Esophagus squamous epithelium (tissue), 5 donors: Measurements from ENCODE around the gene PRDM11. TPM values are rescaled to one million over a fixed set of nuclear protein-coding genes. Genes with fewer than 3 reads are reported as not detected.

Source experiments
- DNase-seq: peaks from one replicate; lab custom pipeline; 2025; lab: John Stamatoyannopoulos, UW
- H3K27ac ChIP-seq, 4 donors: fragments of 200-600 bp; sonication (generic); one replicate each; pipeline ENCODE4 v1.5.1; 2016 to 2019; ENCODE audit warnings: mild to moderate bottlenecking in 1 of 4
- H3K27me3 ChIP-seq, 4 donors: fragments of 200-600 bp; sonication (generic); 1 replicate in 3 of 4; 2 replicates in 1 of 4; pipeline versions ENCODE4 v1.5.1 to v1.6.0; 2017 to 2021; ENCODE audit warnings: antibody characterized with exemption in 1 of 4
- H3K36me3 ChIP-seq, 3 donors: fragments of 200-600 bp; sonication (generic); one replicate each; pipeline ENCODE4 v1.5.1; 2016 to 2019
- H3K4me1 ChIP-seq, 3 donors: fragments of 200-600 bp; sonication (generic); one replicate each; pipeline ENCODE4 v1.5.1; 2017 to 2019
- H3K4me3 ChIP-seq, 4 donors: fragments of 200-600 bp; sonication (generic); 1 replicate in 3 of 4; 2 replicates in 1 of 4; pipeline ENCODE4 v1.5.1; 2016 to 2019; ENCODE audit warnings: mild to moderate bottlenecking in 2 of 4, moderate library complexity in 1 of 4
- H3K9me3 ChIP-seq, 3 donors: fragments of 200-600 bp; sonication (generic); one replicate each; pipeline ENCODE4 v1.5.1; 2016 to 2019
- POLR2A ChIP-seq, 4 donors: fragments of 450-650 bp; IDR thresholded peaks; one replicate each; pipeline ENCODE4 v1.6.1; 2017; ENCODE audit warnings: antibody characterized with exemption in 4 of 4, mild to moderate bottlenecking in 4 of 4, moderate library complexity in 3 of 4
- WGBS, 2 donors: methylation state at CpG; one replicate each; pipeline ENCODE4 v1.1.5; 2018; 5-methylcytosine and 5-hydroxymethylcytosine counted together
- intact Hi-C: fragments of 100-400 bp; cut with DNase I; formaldehyde crosslinking; loops from one replicate; pipeline ENCODE4 v1.15.0; 2022
- total RNA-seq, 4 donors: library from RNA; depleted of rRNA; stranded (reverse); fragments of >200 nt; gene quantifications; one replicate each; pipeline ENCODE4 v1.1.0, GENCODE V29; 2016
- TF ChIP-seq, protein P1 (sequence below), 6 experiments: fragments of 450-650 bp in 4 of 6; fragments of 200-600 bp in 2 of 6; sonication (generic) in 2 of 6; IDR thresholded peaks; one replicate each; pipeline ENCODE4 v1.5.1; 2016 to 2019; ENCODE audit warnings: antibody characterized with exemption in 6 of 6, mild to moderate bottlenecking in 4 of 6, moderate library complexity in 4 of 6
- donor health status: DM: yes; HTN: yes; CAD: no.

The PRDM11 gene
- total RNA-seq, 4 donors from 2014 or later: 3.9 to 13.9 (median 5.1) TPM

DNA sequence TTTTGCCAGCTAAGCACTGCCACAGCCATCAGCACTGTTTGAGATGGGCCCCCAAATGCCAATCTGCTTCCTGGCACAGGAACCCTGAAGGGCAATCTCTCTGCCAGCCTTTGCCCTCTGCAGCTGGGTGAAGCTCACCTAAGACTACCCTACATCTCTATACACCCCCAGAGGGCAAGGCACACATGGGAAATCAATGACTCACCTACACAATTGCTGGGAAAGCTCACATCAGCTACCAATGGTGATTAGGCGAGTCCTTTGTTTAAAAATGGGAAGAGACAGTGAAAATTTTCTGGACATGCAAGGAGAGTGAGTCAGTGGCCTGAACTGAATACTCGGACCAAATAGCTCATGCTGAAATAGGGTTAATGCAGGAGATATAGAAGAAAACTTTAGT, 12.6 kb upstream of the PRDM11 start:
- no peaks in the 10 kb centered on the region for H3K9me3 ChIP-seq
- WGBS, 2 donors: 26 to 51% methylated on average over 2 of the region's 2 CpGs
- peaks cover 0 to 19% (median 0%) of the 10 kb centered on the region in 4 donors for H3K27me3 ChIP-seq
- no peak overlapping the region for H3K4me3 ChIP-seq
- no peak for DNase-seq
- TF ChIP-seq, protein P1, sequence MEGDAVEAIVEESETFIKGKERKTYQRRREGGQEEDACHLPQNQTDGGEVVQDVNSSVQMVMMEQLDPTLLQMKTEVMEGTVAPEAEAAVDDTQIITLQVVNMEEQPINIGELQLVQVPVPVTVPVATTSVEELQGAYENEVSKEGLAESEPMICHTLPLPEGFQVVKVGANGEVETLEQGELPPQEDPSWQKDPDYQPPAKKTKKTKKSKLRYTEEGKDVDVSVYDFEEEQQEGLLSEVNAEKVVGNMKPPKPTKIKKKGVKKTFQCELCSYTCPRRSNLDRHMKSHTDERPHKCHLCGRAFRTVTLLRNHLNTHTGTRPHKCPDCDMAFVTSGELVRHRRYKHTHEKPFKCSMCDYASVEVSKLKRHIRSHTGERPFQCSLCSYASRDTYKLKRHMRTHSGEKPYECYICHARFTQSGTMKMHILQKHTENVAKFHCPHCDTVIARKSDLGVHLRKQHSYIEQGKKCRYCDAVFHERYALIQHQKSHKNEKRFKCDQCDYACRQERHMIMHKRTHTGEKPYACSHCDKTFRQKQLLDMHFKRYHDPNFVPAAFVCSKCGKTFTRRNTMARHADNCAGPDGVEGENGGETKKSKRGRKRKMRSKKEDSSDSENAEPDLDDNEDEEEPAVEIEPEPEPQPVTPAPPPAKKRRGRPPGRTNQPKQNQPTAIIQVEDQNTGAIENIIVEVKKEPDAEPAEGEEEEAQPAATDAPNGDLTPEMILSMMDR (IDR thresholded peaks at IDR 0.05): no peak
- no peak for TF ChIP-seq POLR2A (IDR thresholded peaks at IDR 0.05)
- no peak overlapping the region for H3K27ac ChIP-seq
- intact Hi-C loops: no loop called here
- no peaks in the 10 kb centered on the region for H3K36me3 ChIP-seq
- no peaks in the 10 kb centered on the region for H3K4me1 ChIP-seq

DNA sequence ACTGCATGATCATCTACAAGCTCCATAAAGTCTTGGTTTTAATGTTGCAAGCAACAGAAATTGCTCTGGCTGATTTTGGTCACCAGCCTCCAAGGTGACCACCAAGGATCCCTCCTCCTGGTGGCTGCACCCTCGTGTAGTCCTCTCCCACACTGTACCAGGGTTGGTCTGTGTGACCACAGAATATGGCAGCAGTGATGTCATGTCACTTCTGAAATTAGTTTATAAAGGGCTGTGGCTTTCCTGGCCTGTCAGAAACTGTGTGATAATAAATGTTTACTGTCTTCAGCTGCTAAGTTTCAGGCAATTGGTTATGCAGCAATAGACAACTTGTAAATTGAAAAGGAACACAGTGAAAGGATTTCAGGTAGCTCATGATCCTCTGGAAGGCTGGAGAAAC, 5.3 kb upstream of the PRDM11 start:
- H3K36me3 ChIP-seq: no peaks in the 10 kb centered on the region
- intact Hi-C loops: no loop called here
- peaks cover 0 to 10% (median 8%) of the 10 kb centered on the region in 3 donors for H3K4me1 ChIP-seq
- no peak overlapping the region for H3K4me3 ChIP-seq
- TF ChIP-seq, protein P1 (IDR thresholded peaks at IDR 0.05): no peak
- no peak for TF ChIP-seq POLR2A (IDR thresholded peaks at IDR 0.05)
- H3K27ac ChIP-seq: no peak overlapping the region
- no peaks in the 10 kb centered on the region for H3K27me3 ChIP-seq
- no peak for DNase-seq
- H3K9me3 ChIP-seq: no peaks in the 10 kb centered on the region
- WGBS, 2 donors: 30 to 38% methylated on average over 1 of the region's 1 CpG

DNA sequence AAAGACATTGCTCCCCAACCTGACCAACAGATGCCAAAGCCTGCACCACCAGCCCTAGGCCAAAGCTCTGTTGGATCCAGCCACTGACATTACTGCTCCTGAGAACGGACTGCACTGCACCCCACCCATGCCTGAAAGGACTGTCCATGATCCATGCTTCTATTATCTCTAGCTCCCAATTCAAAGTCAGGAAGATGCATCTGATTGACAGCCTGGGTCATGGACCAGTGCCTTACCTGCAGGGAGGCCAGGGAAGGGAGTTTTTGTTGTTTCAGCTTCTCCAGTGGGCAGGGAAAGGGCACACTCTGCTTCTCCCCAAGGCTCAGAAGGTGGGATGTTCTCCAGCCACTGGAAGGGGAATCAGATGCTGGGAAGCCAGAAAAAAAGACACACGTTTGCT, 4.8 kb upstream of the PRDM11 start:
- peaks cover 0 to 11% (median 8%) of the 10 kb centered on the region in 3 donors for H3K4me1 ChIP-seq
- H3K9me3 ChIP-seq: no peaks in the 10 kb centered on the region
- 59 to 67% methylated on average over 2 of the region's 2 CpGs for WGBS, 2 donors
- H3K36me3 ChIP-seq: no peaks in the 10 kb centered on the region
- H3K27ac ChIP-seq: no peak overlapping the region
- no peaks in the 10 kb centered on the region for H3K27me3 ChIP-seq
- intact Hi-C loops: no loop called here
- no peak for DNase-seq
- TF ChIP-seq, protein P1 (IDR thresholded peaks at IDR 0.05): no peak
- no peak for TF ChIP-seq POLR2A (IDR thresholded peaks at IDR 0.05)
- H3K4me3 ChIP-seq: no peak overlapping the region

DNA sequence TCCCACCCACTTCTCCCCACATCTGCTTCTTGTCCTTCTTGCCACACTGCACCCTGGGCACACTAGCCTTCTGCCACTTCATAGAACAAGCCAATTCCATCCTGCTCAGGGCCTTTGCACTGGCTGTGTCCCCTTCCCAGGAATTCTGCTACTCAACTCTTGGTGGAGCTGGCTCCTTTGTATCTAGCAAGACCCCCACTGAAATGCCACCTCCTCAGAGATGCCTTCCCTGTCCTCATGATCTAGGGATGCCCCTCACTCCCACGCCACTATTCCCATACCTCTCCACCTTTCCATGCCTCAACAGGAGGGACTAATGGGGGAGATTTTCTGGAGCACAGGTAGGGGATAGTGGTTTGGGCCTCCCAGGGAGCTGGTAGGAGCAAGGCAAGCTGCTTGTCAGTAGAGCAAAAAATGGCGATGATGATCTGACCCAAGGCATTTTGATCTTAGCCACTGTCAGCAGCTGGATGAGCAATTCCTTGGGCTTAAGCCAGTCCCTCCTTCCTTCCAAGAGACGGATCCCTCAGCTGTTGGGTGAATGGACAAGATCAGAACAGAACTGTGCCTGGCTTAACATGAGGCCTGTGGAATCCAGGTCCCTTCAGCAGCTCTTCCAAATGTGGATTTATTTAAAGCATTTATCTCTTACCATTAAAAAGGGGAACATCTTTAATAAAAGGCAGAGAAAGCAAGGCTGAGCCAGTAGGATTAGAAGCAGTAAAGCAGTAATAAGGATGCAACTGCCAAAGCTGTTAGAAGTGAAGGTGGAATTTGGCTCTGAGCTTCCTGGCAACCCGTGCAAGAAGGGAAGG, 4.0 kb upstream of the PRDM11 start:
- Histone ChIP-seq H3K27me3 (no peaks in the 10 kb centered on the region), H3K4me1 (peaks cover 1 to 12% (median 8%) of the 10 kb centered on the region in 3 donors), H3K27ac (no peak overlapping the region), H3K9me3 (no peaks in the 10 kb centered on the region), H3K4me3 (no peak overlapping the region), H3K36me3 (no peaks in the 10 kb centered on the region)
- TF ChIP-seq, protein P1 (IDR thresholded peaks at IDR 0.05): no peak
- no peak for TF ChIP-seq POLR2A (IDR thresholded peaks at IDR 0.05)
- DNase-seq: no peak
- 28 to 37% methylated on average over 2 to 4 of the region's 4 CpGs for WGBS, 2 donors
- intact Hi-C loops: no loop called here

DNA sequence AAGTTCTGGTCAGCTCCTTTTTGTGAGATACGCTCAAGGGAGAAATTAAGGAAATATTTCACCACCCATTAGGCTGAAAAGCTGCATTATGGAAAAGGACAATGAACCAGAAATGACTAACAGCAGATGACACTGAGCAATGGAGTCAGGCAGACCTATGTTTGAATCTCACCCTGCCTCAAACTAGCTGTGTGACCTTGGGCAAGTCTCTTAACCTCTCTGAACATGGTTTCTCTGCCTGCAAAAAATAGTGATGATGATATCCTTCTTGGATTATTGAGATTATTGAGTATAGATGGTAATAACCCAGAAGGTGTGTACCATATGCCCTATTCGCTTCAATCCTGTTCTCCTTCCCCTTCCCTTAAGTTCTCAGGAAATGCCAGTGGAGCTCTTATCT, 2.9 kb upstream of the PRDM11 start:
- no peak for DNase-seq
- no peak for TF ChIP-seq POLR2A (IDR thresholded peaks at IDR 0.05)
- TF ChIP-seq, protein P1 (IDR thresholded peaks at IDR 0.05): no peak
- intact Hi-C loops: no loop called here
- Histone ChIP-seq H3K4me3 (no peak overlapping the region), H3K4me1 (peaks cover 12 to 22% (median 18%) of the 10 kb centered on the region in 3 donors), H3K27ac (no peak overlapping the region), H3K27me3 (no peaks in the 10 kb centered on the region), H3K36me3 (no peaks in the 10 kb centered on the region), H3K9me3 (no peaks in the 10 kb centered on the region)
- WGBS, 2 donors: 83 to 85% methylated on average over 2 of the region's 2 CpGs
